Body of pancreas (tissue), 4 donors: ENCODE data around the gene OXCT1. TPM values are rescaled to one million over a fixed set of nuclear protein-coding genes. Genes with fewer than 3 reads are reported as not detected.

Experiments
- ATAC-seq: fragments of 150-250 bp; one replicate; pipeline ENCODE4 v1.9.1; 2016
- DNase-seq, 4 donors: peaks; one replicate each; pipeline ENCODE4 v3.0.0-alpha.2; 2019
- H3K27ac ChIP-seq, 4 donors: fragments of 200-600 bp; sonication (generic); 1 replicate in 3 of 4; 2 replicates in 1 of 4; pipeline versions ENCODE4 v1.5.1 to v1.6.1; 2016 to 2019; ENCODE audit warnings: mild to moderate bottlenecking in 1 of 4, mixed read lengths in 1 of 4, moderate library complexity in 1 of 4
- H3K27me3 ChIP-seq, 2 donors: fragments of 200-600 bp; sonication (generic); one replicate each; pipeline ENCODE4 v1.6.0; 2016; ENCODE audit warnings: mild to moderate bottlenecking in 1 of 2
- H3K36me3 ChIP-seq, 2 donors: fragments of 200-600 bp; sonication (generic); replicated peaks in 1 of 2; 2 replicates each; pipeline ENCODE4 v1.5.1; 2016; ENCODE audit warnings: low read depth in 2 of 2; ENCODE audit not compliant: insufficient read depth in 1 of 2
- H3K4me1 ChIP-seq: fragments of 200-600 bp; sonication (generic); one replicate; pipeline ENCODE4 v1.6.0; 2016
- H3K4me3 ChIP-seq, 2 donors: fragments of 200-600 bp; sonication (generic); 1 replicate in 1 of 2; 2 replicates in 1 of 2; pipeline ENCODE4 v1.5.1; 2016 to 2019
- H3K9me3 ChIP-seq, 3 donors: fragments of 200-600 bp; sonication (generic); 1 replicate in 2 of 3; 2 replicates in 1 of 3; pipeline ENCODE4 v1.5.1; 2016
- POLR2A ChIP-seq, 3 donors: fragments of 450-650 bp; IDR thresholded peaks; one replicate each; pipeline ENCODE4 v1.6.1; 2016; ENCODE audit warnings: antibody characterized with exemption in 3 of 3, mild to moderate bottlenecking in 2 of 3
- WGBS, 2 donors: methylation state at CpG; one replicate each; pipeline ENCODE4 v1.1.5; 2017; 5-methylcytosine and 5-hydroxymethylcytosine counted together
- intact Hi-C: fragments of 100-400 bp; cut with DNase I; formaldehyde crosslinking; loops from one replicate; pipeline ENCODE4 v1.15.1; 2023
- total RNA-seq, 2 donors: library from RNA; depleted of rRNA; stranded (reverse); fragments of >200 nt; gene quantifications; one replicate each; pipeline ENCODE4 v1.1.0, GENCODE V29; 2016
- TF ChIP-seq, protein P1 (sequence below), 7 experiments: fragments of 450-650 bp in 4 of 7; fragments of 200-600 bp in 3 of 7; sonication (generic) in 3 of 7; IDR thresholded peaks; one replicate each; pipeline ENCODE4 v1.5.1; 2016 to 2019; ENCODE audit warnings: antibody characterized with exemption in 7 of 7

OXCT1 gene
- total RNA-seq = 1 to 10 TPM; 3.9 to 7.9 TPM

DNA sequence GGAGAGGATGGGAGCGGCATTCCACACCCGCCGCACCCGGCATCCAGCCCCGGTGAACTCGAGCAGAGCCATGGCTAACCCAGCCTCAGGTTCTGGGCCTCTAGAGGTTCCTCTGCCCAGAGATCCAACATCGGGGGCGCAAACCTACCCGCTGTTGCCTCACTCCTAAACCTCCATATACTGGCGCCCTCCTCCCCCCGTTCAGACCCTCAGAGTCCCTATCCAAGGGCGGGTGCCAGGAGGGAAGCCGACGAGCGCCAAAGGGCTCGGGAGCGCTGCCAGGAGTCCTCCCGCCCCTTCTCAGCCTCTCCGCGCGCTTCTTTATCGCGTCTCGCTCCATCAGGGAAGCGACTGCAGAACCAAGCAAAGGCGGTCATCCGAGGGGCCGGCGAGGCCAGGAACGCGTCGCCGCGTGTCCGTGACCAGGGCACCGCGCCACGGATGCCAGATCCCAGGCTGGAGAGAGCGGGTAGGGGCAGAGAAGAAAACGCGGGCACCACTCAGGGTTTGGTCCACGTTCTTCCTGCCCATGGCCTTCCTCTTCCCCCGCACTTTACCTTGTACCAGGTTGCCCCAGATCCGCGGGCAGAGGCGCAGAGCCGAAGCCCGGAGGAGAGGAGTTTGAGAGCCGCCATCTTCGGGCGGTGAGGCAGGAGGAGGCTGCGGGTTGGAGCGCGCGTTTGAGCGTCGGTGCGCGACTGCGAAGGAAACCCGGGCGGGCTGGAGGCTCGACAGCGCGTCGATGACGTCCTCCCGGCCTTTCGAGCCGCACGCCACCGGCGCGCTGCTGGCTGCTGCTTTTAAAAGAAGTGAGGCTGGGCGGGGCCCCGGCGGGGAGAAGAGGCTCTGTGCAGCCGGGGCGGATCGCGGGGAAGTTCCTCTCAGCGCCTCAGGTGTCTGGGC is at the start of gene OXCT1:
TSS of gene OXCT1 (minus strand) at position 702 of the 903 bp plus-strand sequence. CDS start at position 635, 67 bp downstream.
- TF ChIP-seq, protein P1, sequence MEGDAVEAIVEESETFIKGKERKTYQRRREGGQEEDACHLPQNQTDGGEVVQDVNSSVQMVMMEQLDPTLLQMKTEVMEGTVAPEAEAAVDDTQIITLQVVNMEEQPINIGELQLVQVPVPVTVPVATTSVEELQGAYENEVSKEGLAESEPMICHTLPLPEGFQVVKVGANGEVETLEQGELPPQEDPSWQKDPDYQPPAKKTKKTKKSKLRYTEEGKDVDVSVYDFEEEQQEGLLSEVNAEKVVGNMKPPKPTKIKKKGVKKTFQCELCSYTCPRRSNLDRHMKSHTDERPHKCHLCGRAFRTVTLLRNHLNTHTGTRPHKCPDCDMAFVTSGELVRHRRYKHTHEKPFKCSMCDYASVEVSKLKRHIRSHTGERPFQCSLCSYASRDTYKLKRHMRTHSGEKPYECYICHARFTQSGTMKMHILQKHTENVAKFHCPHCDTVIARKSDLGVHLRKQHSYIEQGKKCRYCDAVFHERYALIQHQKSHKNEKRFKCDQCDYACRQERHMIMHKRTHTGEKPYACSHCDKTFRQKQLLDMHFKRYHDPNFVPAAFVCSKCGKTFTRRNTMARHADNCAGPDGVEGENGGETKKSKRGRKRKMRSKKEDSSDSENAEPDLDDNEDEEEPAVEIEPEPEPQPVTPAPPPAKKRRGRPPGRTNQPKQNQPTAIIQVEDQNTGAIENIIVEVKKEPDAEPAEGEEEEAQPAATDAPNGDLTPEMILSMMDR (IDR thresholded peaks at IDR 0.05) = no peak
- peak; percentile 27 to 79 (median 74) for TF ChIP-seq POLR2A (IDR thresholded peaks at IDR 0.05)
- Histone ChIP-seq H3K9me3 (no peaks in the 10 kb centered on the region), H3K27ac (peak within 1 kb of the TSS in 3 of 4 donors; percentile 53 to 76 (median 70)), H3K36me3 (no peaks in the 10 kb centered on the region), H3K27me3 (no peaks in the 10 kb centered on the region), H3K4me3 (peak within 1 kb of the TSS; percentile 2 to 78), H3K4me1 (peaks cover 15% of the 10 kb centered on the region)
- 0% methylated on average over 17 to 80 of the region's 82 CpGs for WGBS, 2 donors
- peak; percentile 63 to 76 (median 71) for DNase-seq
- intact Hi-C loops = no loop called here
- ATAC-seq = peak; percentile 83

GRCh38 chr5:41918105-41918504 is 47.9 kb upstream of the OXCT1 start:
- no peak overlapping the region for H3K4me3 ChIP-seq
- WGBS, 2 donors = 76 to 89% methylated on average over 2 of the region's 2 CpGs
- intact Hi-C loops = no loop called here
- no peaks in the 10 kb centered on the region for H3K27me3 ChIP-seq
- DNase-seq (no peak), ATAC-seq (no peak)
- no peak overlapping the region for H3K27ac ChIP-seq
- peaks cover 5 to 10% of the 10 kb centered on the region in 2 donors for H3K36me3 ChIP-seq
- TF ChIP-seq, protein P1 (IDR thresholded peaks at IDR 0.05) = no peak
- TF ChIP-seq POLR2A (IDR thresholded peaks at IDR 0.05) = no peak
- H3K9me3 ChIP-seq = no peaks in the 10 kb centered on the region
- H3K4me1 ChIP-seq = no peaks in the 10 kb centered on the region

- ATAC-seq (no peak), DNase-seq (no peak)
- intact Hi-C loops = no loop called here
- Histone ChIP-seq H3K9me3 (no peaks in the 10 kb centered on the region), H3K36me3 (peaks cover 0 to 35% of the 10 kb centered on the region in 2 donors), H3K4me3 (no peak overlapping the region), H3K27me3 (no peaks in the 10 kb centered on the region), H3K4me1 (peaks cover 12% of the 10 kb centered on the region), H3K27ac (no peak overlapping the region)
- TF ChIP-seq POLR2A (IDR thresholded peaks at IDR 0.05) = no peak
- TF ChIP-seq, protein P1 (IDR thresholded peaks at IDR 0.05) = no peak
- WGBS, 2 donors = 80 to 87% methylated on average over 4 of the region's 4 CpGs
These were observed 38.3 kb upstream of the OXCT1 start for GRCh38 chr5:41908374-41909079.

GRCh38 chr5:41906151-41906550 is 35.9 kb upstream of the OXCT1 start:
- 74 to 84% methylated on average over 2 of the region's 2 CpGs for WGBS, 2 donors
- Histone ChIP-seq H3K4me1 (peaks cover 16% of the 10 kb centered on the region), H3K27me3 (no peaks in the 10 kb centered on the region), H3K9me3 (no peaks in the 10 kb centered on the region), H3K27ac (no peak overlapping the region), H3K4me3 (no peak overlapping the region), H3K36me3 (peaks cover 0 to 19% of the 10 kb centered on the region in 2 donors)
- no peak for ATAC-seq
- no peak for DNase-seq
- intact Hi-C loops = no loop called here
- TF ChIP-seq, protein P1 (IDR thresholded peaks at IDR 0.05) = no peak
- no peak for TF ChIP-seq POLR2A (IDR thresholded peaks at IDR 0.05)
